ENCODE data around the gene ATG4A. TPM values are rescaled to one million over a fixed set of nuclear protein-coding genes. Genes with fewer than 3 reads are reported as not detected.

The ATG4A gene
- total RNA-seq, 1 experiment from 2014 or later, result 4.6 TPM

GRCh38 chrX:108126661-108127060 is 35.1 kb downstream of the ATG4A start:
- H3K27me3 Mint-ChIP-seq (ENCODE audit: insufficient read depth, unreplicated experiment), result no peaks in the 10 kb centered on the region
- no peaks in the 10 kb centered on the region for H3K36me3 Mint-ChIP-seq (ENCODE audit: insufficient read depth, unreplicated experiment)
- no peak for DNase-seq
- no peak overlapping the region for H3K27ac Mint-ChIP-seq (ENCODE audit: unreplicated experiment)
- Histone ChIP-seq H3K27me3 (replicated peaks; ENCODE audit: control insufficient read depth, insufficient read depth, low read length) (no peaks in the 10 kb centered on the region), H3K36me3 (ENCODE audit: control insufficient read depth, insufficient read depth, low read length) (no peaks in the 10 kb centered on the region), H3K9me3 (no peaks in the 10 kb centered on the region), H3K4me3 (ENCODE audit: low read depth, low read length) (no peak overlapping the region), H3K4me1 (no peaks in the 10 kb centered on the region)
- POLR2A ChIA-PET, result no interaction called here
- no TSS peak for BruUV-seq (replicated peaks)
- CTCF ChIA-PET, result no interaction called here
- no peak for TF ChIP-seq CTCF (IDR thresholded peaks at IDR 0.05; ENCODE audit: insufficient read depth in 1 of 2, low read depth in 1 of 2, low read length in 1 of 2, severe bottlenecking in 1 of 2, unreplicated experiment in 1 of 2)
- no peaks in the 10 kb centered on the region for H3K4me1 Mint-ChIP-seq (ENCODE audit: low read depth, unreplicated experiment)
- no peaks in the 10 kb centered on the region for H3K9me3 Mint-ChIP-seq (ENCODE audit: unreplicated experiment)
- H3K4me3 Mint-ChIP-seq (ENCODE audit: unreplicated experiment), result no peak overlapping the region
- intact Hi-C loops (cut with micrococcal nuclease; ENCODE audit: unreplicated experiment), result no loop called here

GRCh38 chrX:108127152-108127551 is 35.6 kb downstream of the ATG4A start:
- no peaks in the 10 kb centered on the region for H3K36me3 ChIP-seq (ENCODE audit: control insufficient read depth, insufficient read depth, low read length)
- no peaks in the 10 kb centered on the region for H3K36me3 Mint-ChIP-seq (ENCODE audit: insufficient read depth, unreplicated experiment)
- CTCF ChIA-PET, result no interaction called here
- H3K9me3 ChIP-seq, result no peaks in the 10 kb centered on the region
- TF ChIP-seq CTCF (IDR thresholded peaks at IDR 0.05; ENCODE audit: insufficient read depth in 1 of 2, low read depth in 1 of 2, low read length in 1 of 2, severe bottlenecking in 1 of 2, unreplicated experiment in 1 of 2), result no peak
- H3K4me3 ChIP-seq (ENCODE audit: low read depth, low read length), result no peak overlapping the region
- H3K4me1 Mint-ChIP-seq (ENCODE audit: low read depth, unreplicated experiment), result no peaks in the 10 kb centered on the region
- POLR2A ChIA-PET, result no interaction called here
- intact Hi-C loops (cut with micrococcal nuclease; ENCODE audit: unreplicated experiment), result no loop called here
- H3K27me3 ChIP-seq (replicated peaks; ENCODE audit: control insufficient read depth, insufficient read depth, low read length), result no peaks in the 10 kb centered on the region
- no peaks in the 10 kb centered on the region for H3K9me3 Mint-ChIP-seq (ENCODE audit: unreplicated experiment)
- no peak for DNase-seq
- H3K4me3 Mint-ChIP-seq (ENCODE audit: unreplicated experiment), result no peak overlapping the region
- no peaks in the 10 kb centered on the region for H3K27me3 Mint-ChIP-seq (ENCODE audit: insufficient read depth, unreplicated experiment)
- no peaks in the 10 kb centered on the region for H3K4me1 ChIP-seq
- no TSS peak for BruUV-seq (replicated peaks)
- no peak overlapping the region for H3K27ac Mint-ChIP-seq (ENCODE audit: unreplicated experiment)

- no peak for DNase-seq
- Mint-ChIP-seq H3K36me3 (ENCODE audit: insufficient read depth, unreplicated experiment) (no peaks in the 10 kb centered on the region), H3K9me3 (ENCODE audit: unreplicated experiment) (no peaks in the 10 kb centered on the region), H3K27ac (ENCODE audit: unreplicated experiment) (no peak overlapping the region), H3K4me3 (ENCODE audit: unreplicated experiment) (no peak overlapping the region), H3K27me3 (ENCODE audit: insufficient read depth, unreplicated experiment) (no peaks in the 10 kb centered on the region), H3K4me1 (ENCODE audit: low read depth, unreplicated experiment) (no peaks in the 10 kb centered on the region)
- BruUV-seq (replicated peaks), result no TSS peak
- ChIA-PET CTCF (no interaction called here), POLR2A (no interaction called here)
- no peak for TF ChIP-seq CTCF (IDR thresholded peaks at IDR 0.05; ENCODE audit: insufficient read depth in 1 of 2, low read depth in 1 of 2, low read length in 1 of 2, severe bottlenecking in 1 of 2, unreplicated experiment in 1 of 2)
- Histone ChIP-seq H3K27me3 (replicated peaks; ENCODE audit: control insufficient read depth, insufficient read depth, low read length) (no peaks in the 10 kb centered on the region), H3K4me1 (no peaks in the 10 kb centered on the region), H3K36me3 (ENCODE audit: control insufficient read depth, insufficient read depth, low read length) (no peaks in the 10 kb centered on the region), H3K4me3 (ENCODE audit: low read depth, low read length) (no peak overlapping the region), H3K9me3 (no peaks in the 10 kb centered on the region)
- intact Hi-C loops (cut with micrococcal nuclease; ENCODE audit: unreplicated experiment), result no loop called here
Observed at GRCh38 chrX:108130889-108131288, 39.3 kb downstream of the ATG4A start.
